Breast epithelium (tissue), 3 donors: ENCODE measurements around the gene MYO1B.

Source experiments
- POLR2A ChIP-seq: fragments of 450-650 bp; IDR thresholded peaks from one replicate; pipeline ENCODE4 v1.6.1; 2016; ENCODE audit warnings: antibody characterized with exemption, mild to moderate bottlenecking, moderate library complexity
- TF ChIP-seq, protein P1 (sequence below), 3 donors: fragments of 450-650 bp; IDR thresholded peaks; one replicate each; pipeline ENCODE4 v1.5.1; 2016 to 2017; ENCODE audit warnings: antibody characterized with exemption in 3 of 3, mild to moderate bottlenecking in 3 of 3, moderate library complexity in 3 of 3

DNA sequence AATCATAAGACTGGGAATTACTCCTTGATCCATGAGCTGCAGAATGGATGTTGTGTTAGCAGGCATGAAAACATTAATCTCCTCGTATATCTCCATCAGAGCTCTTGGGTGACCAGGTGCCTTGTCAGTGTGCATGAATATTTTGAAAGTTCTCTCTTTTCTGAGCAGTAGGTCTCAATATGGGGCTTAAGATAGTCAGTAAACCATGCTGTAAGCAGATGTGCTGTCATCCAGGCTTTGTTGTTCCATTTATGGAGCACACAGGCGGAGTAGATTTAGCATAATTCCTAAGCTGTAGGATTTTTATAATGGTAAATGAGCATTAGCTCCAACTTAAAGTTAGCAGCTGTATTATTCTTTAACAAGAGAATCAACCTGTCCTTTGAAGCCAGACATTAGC lies 160.3 kb downstream of the MYO1B start:
- no peak for TF ChIP-seq POLR2A
- TF ChIP-seq, protein P1, sequence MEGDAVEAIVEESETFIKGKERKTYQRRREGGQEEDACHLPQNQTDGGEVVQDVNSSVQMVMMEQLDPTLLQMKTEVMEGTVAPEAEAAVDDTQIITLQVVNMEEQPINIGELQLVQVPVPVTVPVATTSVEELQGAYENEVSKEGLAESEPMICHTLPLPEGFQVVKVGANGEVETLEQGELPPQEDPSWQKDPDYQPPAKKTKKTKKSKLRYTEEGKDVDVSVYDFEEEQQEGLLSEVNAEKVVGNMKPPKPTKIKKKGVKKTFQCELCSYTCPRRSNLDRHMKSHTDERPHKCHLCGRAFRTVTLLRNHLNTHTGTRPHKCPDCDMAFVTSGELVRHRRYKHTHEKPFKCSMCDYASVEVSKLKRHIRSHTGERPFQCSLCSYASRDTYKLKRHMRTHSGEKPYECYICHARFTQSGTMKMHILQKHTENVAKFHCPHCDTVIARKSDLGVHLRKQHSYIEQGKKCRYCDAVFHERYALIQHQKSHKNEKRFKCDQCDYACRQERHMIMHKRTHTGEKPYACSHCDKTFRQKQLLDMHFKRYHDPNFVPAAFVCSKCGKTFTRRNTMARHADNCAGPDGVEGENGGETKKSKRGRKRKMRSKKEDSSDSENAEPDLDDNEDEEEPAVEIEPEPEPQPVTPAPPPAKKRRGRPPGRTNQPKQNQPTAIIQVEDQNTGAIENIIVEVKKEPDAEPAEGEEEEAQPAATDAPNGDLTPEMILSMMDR (IDR thresholded peaks at IDR 0.05) = no peak
